Heart left ventricle (tissue), 13 donors: ENCODE measurements around the gene CASK.

Experiments
- POLR2A ChIP-seq, 2 donors: fragments of 450-650 bp; IDR thresholded peaks; one replicate each; pipeline ENCODE4 v1.6.1; 2017; ENCODE audit warnings: antibody characterized with exemption in 2 of 2, mild to moderate bottlenecking in 2 of 2, moderate library complexity in 2 of 2
- TF ChIP-seq, protein P1 (sequence below), 12 donors: fragments of 200-600 bp; sonication (generic) in 4 of 12; IDR thresholded peaks; one replicate each; pipeline versions ENCODE4 v1.5.0 to v1.8.0; 2018 to 2022; ENCODE audit warnings: antibody characterized with exemption in 12 of 12, mild to moderate bottlenecking in 5 of 12
- donor health status: ischemic (EF 13 %, LVEDD 7.1; RV severe dilation, severe dysfunction).
- donor health status: DM: no; HTN: yes; CAD: no.
- donor health status: DM: no; HTN: no; CAD: no.
- donor health status: ischemic (EF 25% LVEDD 6.9; RV normal size, moderate dysfunction).
- donor health status: ischemic (EF 25% LVEDD 5.7; RV mildly dilated, moderate dysfunction).
- donor health status: ischemic (EF 35%, LVEDD 5.7; RV mildly dilated, moderate dysfunction).
- donor health status: nonischemic (EF 11% LVEDD 7.7; RV severe dilation, severe dysfunction).
- donor health status: DM: yes; HTN: yes; CAD: no.
- donor health status: PGD.
- donor health status: ischemic (EF 29% LVEDD 5.4; RV normal size, mild dysfunction).
- donor health status: nonischemic (EF 23%, LVEDD 6.1; RV moderate dilation, normal function).

GRCh38 chrX:41946989-41947612, 23.7 kb upstream of the CASK start:
- no peak for TF ChIP-seq POLR2A (IDR thresholded peaks at IDR 0.05)
- TF ChIP-seq, protein P1, sequence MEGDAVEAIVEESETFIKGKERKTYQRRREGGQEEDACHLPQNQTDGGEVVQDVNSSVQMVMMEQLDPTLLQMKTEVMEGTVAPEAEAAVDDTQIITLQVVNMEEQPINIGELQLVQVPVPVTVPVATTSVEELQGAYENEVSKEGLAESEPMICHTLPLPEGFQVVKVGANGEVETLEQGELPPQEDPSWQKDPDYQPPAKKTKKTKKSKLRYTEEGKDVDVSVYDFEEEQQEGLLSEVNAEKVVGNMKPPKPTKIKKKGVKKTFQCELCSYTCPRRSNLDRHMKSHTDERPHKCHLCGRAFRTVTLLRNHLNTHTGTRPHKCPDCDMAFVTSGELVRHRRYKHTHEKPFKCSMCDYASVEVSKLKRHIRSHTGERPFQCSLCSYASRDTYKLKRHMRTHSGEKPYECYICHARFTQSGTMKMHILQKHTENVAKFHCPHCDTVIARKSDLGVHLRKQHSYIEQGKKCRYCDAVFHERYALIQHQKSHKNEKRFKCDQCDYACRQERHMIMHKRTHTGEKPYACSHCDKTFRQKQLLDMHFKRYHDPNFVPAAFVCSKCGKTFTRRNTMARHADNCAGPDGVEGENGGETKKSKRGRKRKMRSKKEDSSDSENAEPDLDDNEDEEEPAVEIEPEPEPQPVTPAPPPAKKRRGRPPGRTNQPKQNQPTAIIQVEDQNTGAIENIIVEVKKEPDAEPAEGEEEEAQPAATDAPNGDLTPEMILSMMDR (IDR thresholded peaks at IDR 0.05): no peak
